SK-N-SH treated with all-trans-retinoic acid at 6 μM for 48 hours (cell line): ENCODE measurements around the gene ZNF70.

Source experiments
- ATAC-seq: fragments of 200-7000 bp; cut with Tn5 transposase; 3 replicates; pipeline ENCODE4 v1.9.1; 2020; ENCODE audit warnings: mild to moderate bottlenecking, moderate library complexity
- ARNTL ChIP-seq: fragments of 450-650 bp; formaldehyde crosslinking; IDR thresholded peaks from 2 replicates; pipeline ENCODE4 v1.5.0; 2020; ENCODE audit warnings: low read depth, mild to moderate bottlenecking, moderate library complexity, borderline replicate concordance
- BACH2 ChIP-seq: fragments of 250-450 bp; sonication (Bioruptor Pico); IDR thresholded peaks from 2 replicates; pipeline ENCODE4 v1.9.0; 2021; ENCODE audit warnings: mild to moderate bottlenecking, borderline replicate concordance
- CREB5 ChIP-seq: fragments of 250-450 bp; sonication (Bioruptor Pico); IDR thresholded peaks from 2 replicates; pipeline ENCODE4 v1.5.1; 2020; ENCODE audit warnings: low read depth, mild to moderate bottlenecking, moderate library complexity
- CSDC2 ChIP-seq: fragments of 250-450 bp; sonication (Bioruptor Pico); IDR thresholded peaks from 2 replicates; pipeline ENCODE4 v1.5.0; 2020; ENCODE audit warnings: mild to moderate bottlenecking, moderate library complexity
- CSRNP3 ChIP-seq: fragments of 250-450 bp; sonication (Bioruptor Pico); IDR thresholded peaks from 2 replicates; pipeline ENCODE4 v1.5.1; 2021; ENCODE audit warnings: mild to moderate bottlenecking, moderate library complexity
- ESRRG ChIP-seq: fragments of 250-450 bp; sonication (Bioruptor Pico); IDR thresholded peaks from 2 replicates; pipeline ENCODE4 v1.6.1; 2021; ENCODE audit warnings: mild to moderate bottlenecking
- GLIS3 ChIP-seq: fragments of 250-450 bp; sonication (Bioruptor Pico); IDR thresholded peaks from 2 replicates; pipeline ENCODE4 v1.5.0; 2020; ENCODE audit warnings: mild to moderate bottlenecking, moderate library complexity
- ISL1 ChIP-seq: fragments of 250-450 bp; sonication (Bioruptor Pico); IDR thresholded peaks from 2 replicates; pipeline ENCODE4 v2.1.2; 2022; ENCODE audit warnings: mild to moderate bottlenecking, moderate library complexity
- OSR1 ChIP-seq: fragments of 250-450 bp; sonication (Bioruptor Pico); IDR thresholded peaks from 2 replicates; pipeline ENCODE4 v1.8.0; 2022; ENCODE audit warnings: moderate library complexity, mild to moderate bottlenecking, inconsistent platforms
- PATZ1 ChIP-seq: fragments of 250-450 bp; sonication (Bioruptor Pico); IDR thresholded peaks from 2 replicates; pipeline ENCODE4 v1.8.0; 2020; ENCODE audit warnings: mild to moderate bottlenecking, moderate library complexity, borderline replicate concordance
- POU6F1 ChIP-seq: fragments of 250-450 bp; sonication (Bioruptor Pico); IDR thresholded peaks from 2 replicates; pipeline ENCODE4 v1.8.0; 2021; ENCODE audit warnings: low read depth, mild to moderate bottlenecking, moderate library complexity, borderline replicate concordance
- PPARA ChIP-seq: fragments of 250-450 bp; sonication (Bioruptor Pico); IDR thresholded peaks from 2 replicates; pipeline ENCODE4 v1.5.0; 2020; ENCODE audit warnings: mild to moderate bottlenecking, borderline replicate concordance
- RARB ChIP-seq: fragments of 250-450 bp; sonication (Bioruptor Pico); IDR thresholded peaks from 2 replicates; pipeline ENCODE4 v1.8.0; 2021; ENCODE audit warnings: mild to moderate bottlenecking, moderate library complexity
- SNAI2 ChIP-seq: fragments of 250-450 bp; sonication (Bioruptor Pico); IDR thresholded peaks from 2 replicates; pipeline ENCODE4 v1.5.0; 2020; ENCODE audit warnings: mild to moderate bottlenecking, moderate library complexity
- TCF4 ChIP-seq: fragments of 250-450 bp; sonication (Bioruptor Pico); IDR thresholded peaks from 2 replicates; pipeline ENCODE4 v1.8.0; 2021; ENCODE audit warnings: mild to moderate bottlenecking, moderate library complexity, borderline replicate concordance
- TOX ChIP-seq: fragments of 250-450 bp; sonication (Bioruptor Pico); IDR thresholded peaks from 2 replicates; pipeline ENCODE4 v1.8.0; 2021; ENCODE audit warnings: mild to moderate bottlenecking, moderate library complexity, borderline replicate concordance
- TSHZ2 ChIP-seq: fragments of 250-450 bp; sonication (Bioruptor Pico); IDR thresholded peaks from 2 replicates; pipeline ENCODE4 v1.5.0; 2020; ENCODE audit warnings: mild to moderate bottlenecking, moderate library complexity
- ZC3H10 ChIP-seq: fragments of 250-450 bp; sonication (Bioruptor Pico); IDR thresholded peaks from 2 replicates; pipeline ENCODE4 v1.5.1; 2021; ENCODE audit warnings: mild to moderate bottlenecking, moderate library complexity
- ZFP3 ChIP-seq: fragments of 250-450 bp; sonication (Bioruptor Pico); IDR thresholded peaks from 2 replicates; pipeline ENCODE4 v1.5.0; 2020; ENCODE audit warnings: mild to moderate bottlenecking, moderate library complexity
- ZFP30 ChIP-seq: fragments of 450-650 bp; formaldehyde crosslinking; IDR thresholded peaks from 2 replicates; pipeline ENCODE4 v1.5.0; 2022; ENCODE audit warnings: mild to moderate bottlenecking, moderate library complexity
- ZNF70 ChIP-seq: fragments of 450-650 bp; formaldehyde crosslinking; IDR thresholded peaks from 2 replicates; pipeline ENCODE4 v1.5.0; 2020; ENCODE audit warnings: mild to moderate bottlenecking, moderate library complexity
- ZNF8 ChIP-seq: fragments of 450-650 bp; formaldehyde crosslinking; IDR thresholded peaks from 2 replicates; pipeline ENCODE4 v1.5.0; 2020; ENCODE audit warnings: mild to moderate bottlenecking, moderate library complexity

ZNF70 gene

GRCh38 chr22:23693979-23694680 is 56.8 kb downstream of the ZNF70 start:
- TF ChIP-seq ZC3H10 (CRISPR knock-in tag) = no peak
- TF ChIP-seq ARNTL (CRISPR knock-in tag) = no peak
- no peak for TF ChIP-seq BACH2 (CRISPR knock-in tag)
- ATAC-seq = no peak

- ATAC-seq = no peak; the same call in 2 of the 3 replicates
- TF ChIP-seq ZFP3 (CRISPR knock-in tag) (no peak), ARNTL (CRISPR knock-in tag) (no peak), ISL1 (CRISPR knock-in tag) (no peak), CSRNP3 (CRISPR knock-in tag) (no peak), POU6F1 (CRISPR knock-in tag) (no peak), RARB (CRISPR knock-in tag) (no peak), SNAI2 (CRISPR knock-in tag) (no peak), ZC3H10 (CRISPR knock-in tag) (no peak), ESRRG (CRISPR knock-in tag) (no peak), ZNF70 (CRISPR knock-in tag) (no peak)
Measured at GRCh38 chr22:23692598-23693291, 58.2 kb downstream of the ZNF70 start.

- no peak for ATAC-seq
- TF ChIP-seq ISL1 (CRISPR knock-in tag) (no peak), TSHZ2 (CRISPR knock-in tag) (no peak), ZNF8 (no peak), CSRNP3 (CRISPR knock-in tag) (no peak), POU6F1 (CRISPR knock-in tag) (no peak), PATZ1 (no peak), TCF4 (CRISPR knock-in tag) (no peak), RARB (CRISPR knock-in tag) (no peak), CREB5 (CRISPR knock-in tag) (no peak), BACH2 (CRISPR knock-in tag) (no peak), GLIS3 (CRISPR knock-in tag) (no peak), CSDC2 (no peak), SNAI2 (CRISPR knock-in tag) (no peak), ZFP3 (CRISPR knock-in tag) (no peak), ZFP30 (CRISPR knock-in tag) (no peak), PPARA (CRISPR knock-in tag) (no peak), TOX (no peak), OSR1 (CRISPR knock-in tag) (no peak), ZNF70 (CRISPR knock-in tag) (no peak), ZC3H10 (CRISPR knock-in tag) (no peak)
Measured at GRCh38 chr22:23691748-23692423, 59.0 kb downstream of the ZNF70 start.
